ENCODE measurements around the gene HADHB.
"Not testable (repeated sequence)": the region's sequence is repeated elsewhere in the genome, so short reads cannot be mapped to it uniquely, and the experiment has no call there.

The HADHB gene

DNA sequence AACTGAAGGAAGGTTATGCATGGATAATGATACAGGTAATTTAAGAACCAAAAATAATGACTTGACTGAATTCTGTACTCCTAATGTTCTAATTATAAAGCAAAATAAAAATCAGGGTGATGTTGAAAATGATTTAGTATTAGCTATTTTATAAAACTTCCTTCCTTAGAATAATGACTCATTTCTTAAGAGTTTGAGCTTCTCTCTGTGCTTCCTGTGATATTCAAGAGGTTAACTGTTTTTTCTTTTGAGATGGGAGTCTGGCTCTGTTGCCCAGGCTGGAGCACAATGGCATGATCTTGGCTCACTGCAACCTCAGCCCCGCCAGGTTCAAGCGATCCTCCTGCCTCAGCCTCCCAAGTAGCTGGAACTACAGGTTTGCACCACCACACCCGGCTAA is 15.1 kb upstream of the HADHB start:
- no peaks in the 10 kb centered on the region for H3K27me3 Mint-ChIP-seq
- no peaks in the 10 kb centered on the region for H3K9me3 Mint-ChIP-seq
- H3K36me3 Mint-ChIP-seq (ENCODE audit: low read depth): peaks cover 96% of the 10 kb centered on the region
- peaks cover 7% of the 10 kb centered on the region for H3K4me1 Mint-ChIP-seq (ENCODE audit: low read depth)
- intact Hi-C loops (cut with micrococcal nuclease): no loop called here
- H3K27ac Mint-ChIP-seq: no peak overlapping the region
- H3K4me3 Mint-ChIP-seq: no peak overlapping the region

DNA sequence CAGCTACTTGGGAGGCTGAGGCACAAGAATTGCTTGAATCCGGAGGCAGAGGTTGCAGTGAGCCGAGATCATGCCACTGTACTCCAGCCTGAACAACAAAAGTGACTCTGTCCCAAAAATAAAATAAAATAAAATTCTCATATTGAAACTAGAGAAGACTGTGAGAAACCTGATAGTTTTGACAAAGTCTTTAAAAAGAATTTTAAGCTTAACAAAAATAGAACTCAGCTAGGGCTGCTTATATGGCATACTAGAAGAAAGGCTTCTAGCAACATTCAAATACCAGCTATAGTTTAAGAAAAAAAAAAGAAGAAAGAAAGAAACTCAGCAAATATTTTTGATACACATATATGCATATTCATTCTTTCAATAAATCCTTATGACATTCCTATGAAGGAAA is 13.9 kb upstream of the HADHB start:
- H3K4me1 Mint-ChIP-seq (ENCODE audit: low read depth): peaks cover 7% of the 10 kb centered on the region
- H3K4me3 Mint-ChIP-seq: no peak overlapping the region
- intact Hi-C loops (cut with micrococcal nuclease): no loop called here
- no peaks in the 10 kb centered on the region for H3K27me3 Mint-ChIP-seq
- H3K27ac Mint-ChIP-seq: no peak overlapping the region
- H3K9me3 Mint-ChIP-seq: no peaks in the 10 kb centered on the region
- H3K36me3 Mint-ChIP-seq (ENCODE audit: low read depth): peaks cover 96% of the 10 kb centered on the region

DNA sequence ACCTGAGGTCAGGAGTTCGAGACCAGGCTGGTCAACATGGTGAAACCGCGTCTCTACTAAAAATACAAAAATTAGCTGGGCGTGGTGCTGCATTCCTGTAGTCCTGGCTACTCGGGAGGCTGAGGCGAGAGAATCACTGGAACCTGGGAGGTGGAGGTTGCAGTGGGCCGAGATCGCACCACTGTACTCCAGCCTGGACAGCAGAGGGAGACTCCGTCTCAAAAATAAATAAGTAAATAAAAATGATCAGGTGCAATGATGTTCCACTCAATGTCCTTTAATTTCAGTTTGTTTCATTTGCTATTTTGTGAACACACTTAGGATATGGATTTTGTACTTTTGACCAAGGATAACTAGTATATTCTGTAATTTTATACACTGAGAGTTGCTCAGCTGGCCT is 9.7 kb upstream of the HADHB start:
- intact Hi-C loops (cut with micrococcal nuclease): no loop called here
- Mint-ChIP-seq H3K27ac (no peak overlapping the region), H3K4me1 (ENCODE audit: low read depth) (peaks cover 11% of the 10 kb centered on the region)

DNA sequence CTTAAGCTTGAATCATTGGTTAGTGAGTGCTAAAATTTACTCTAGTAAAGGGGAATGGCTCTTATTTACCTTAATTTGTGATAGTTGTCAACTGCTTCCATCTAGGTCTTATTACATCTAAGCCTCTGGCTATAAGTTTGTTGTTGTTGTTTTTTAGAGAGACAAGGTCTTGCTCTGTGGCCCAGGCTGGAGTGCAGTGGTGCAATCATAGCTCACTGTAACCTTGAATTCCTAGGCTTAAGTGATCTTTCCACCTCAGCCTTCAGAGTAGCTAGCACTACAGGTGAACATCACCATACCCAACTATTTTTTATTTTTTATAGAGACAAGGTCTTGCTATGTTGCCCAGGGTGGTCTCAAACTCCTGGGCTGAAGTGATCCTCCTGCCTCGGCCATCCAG is 6.9 kb upstream of the HADHB start:
- Mint-ChIP-seq H3K9me3 (no peaks in the 10 kb centered on the region), H3K4me1 (ENCODE audit: low read depth) (peaks cover 30% of the 10 kb centered on the region), H3K36me3 (ENCODE audit: low read depth) (peaks cover 76% of the 10 kb centered on the region), H3K27me3 (no peaks in the 10 kb centered on the region), H3K4me3 (no peak overlapping the region), H3K27ac (no peak overlapping the region)
- intact Hi-C loops (cut with micrococcal nuclease): no loop called here

More for the DNA sequence above, 9.7 kb upstream of the HADHB start:
- Mint-ChIP-seq H3K4me3 (no peak overlapping the region), H3K27me3 (no peaks in the 10 kb centered on the region), H3K36me3 (ENCODE audit: low read depth) (peaks cover 93% of the 10 kb centered on the region), H3K9me3 (no peaks in the 10 kb centered on the region)

DNA sequence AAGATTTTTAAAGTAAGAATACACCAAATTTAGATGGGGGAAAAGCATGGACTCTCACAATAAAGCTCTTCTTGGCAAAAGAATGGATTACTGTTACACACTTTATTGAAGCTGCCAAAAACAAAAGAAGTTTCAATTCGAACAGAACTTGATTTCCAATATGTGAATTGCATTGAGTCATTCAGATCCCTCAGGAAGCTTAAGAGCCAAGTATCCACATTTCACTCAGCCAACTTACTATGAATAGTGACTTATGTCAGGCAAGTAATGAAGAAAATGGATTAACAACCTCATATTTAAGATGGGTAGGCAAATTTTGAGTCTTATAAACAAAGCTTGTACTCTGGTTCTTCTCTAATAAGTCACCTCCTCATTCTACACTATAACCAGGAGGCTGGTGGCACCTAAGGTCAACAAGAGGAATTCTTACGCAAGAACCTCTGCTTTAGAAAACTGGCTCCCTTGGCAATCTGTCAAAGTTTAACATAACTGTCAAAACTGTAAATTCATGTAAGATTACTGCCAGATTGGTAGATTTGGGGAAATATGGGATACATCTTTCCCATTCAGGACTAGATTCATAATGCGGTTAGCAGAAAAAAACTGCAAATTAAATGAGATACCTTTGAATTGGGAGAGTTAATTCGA is 6.3 kb upstream of the HADHB start:
- Mint-ChIP-seq H3K36me3 (ENCODE audit: low read depth) (peaks cover 70% of the 10 kb centered on the region), H3K27me3 (no peaks in the 10 kb centered on the region), H3K4me3 (no peak overlapping the region), H3K27ac (no peak overlapping the region), H3K4me1 (ENCODE audit: low read depth) (peaks cover 36% of the 10 kb centered on the region), H3K9me3 (no peaks in the 10 kb centered on the region)
- intact Hi-C loops (cut with micrococcal nuclease): no loop called here

DNA sequence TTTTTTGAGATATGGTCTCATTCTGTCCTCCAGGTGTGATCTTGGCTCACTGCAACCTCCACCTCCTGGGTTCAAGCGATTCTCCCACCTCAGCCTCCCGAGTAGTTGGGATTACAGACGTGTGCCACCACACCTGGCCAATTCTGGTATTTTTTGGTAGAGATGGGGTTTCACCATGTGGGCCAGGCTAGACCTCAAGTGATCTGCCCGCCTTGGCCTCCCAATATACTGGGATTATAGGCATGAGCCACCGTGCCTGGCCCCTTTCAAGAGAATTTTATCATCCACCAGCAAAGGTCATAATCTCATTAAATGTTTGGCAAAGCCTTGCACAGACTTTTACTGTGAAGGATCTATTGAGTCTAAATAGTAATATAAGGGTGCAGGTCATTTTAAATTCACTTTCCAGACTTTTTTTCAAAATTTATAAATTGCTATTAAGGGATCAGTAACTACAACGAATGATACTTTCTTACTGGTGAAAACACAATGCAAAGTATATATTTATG is 2.8 kb upstream of the HADHB start:
- intact Hi-C loops (cut with micrococcal nuclease): loop anchor here (5.0 kb wide), 2 partner anchors 35 to 105 kb away; partner anchors contain the start of genes ADGRF3 and SELENOI
- Mint-ChIP-seq H3K9me3 (no peaks in the 10 kb centered on the region), H3K36me3 (ENCODE audit: low read depth) (peaks cover 54% of the 10 kb centered on the region), H3K27me3 (no peaks in the 10 kb centered on the region), H3K27ac (no peak overlapping the region), H3K4me3 (no peak overlapping the region), H3K4me1 (ENCODE audit: low read depth) (peaks cover 43% of the 10 kb centered on the region)

DNA sequence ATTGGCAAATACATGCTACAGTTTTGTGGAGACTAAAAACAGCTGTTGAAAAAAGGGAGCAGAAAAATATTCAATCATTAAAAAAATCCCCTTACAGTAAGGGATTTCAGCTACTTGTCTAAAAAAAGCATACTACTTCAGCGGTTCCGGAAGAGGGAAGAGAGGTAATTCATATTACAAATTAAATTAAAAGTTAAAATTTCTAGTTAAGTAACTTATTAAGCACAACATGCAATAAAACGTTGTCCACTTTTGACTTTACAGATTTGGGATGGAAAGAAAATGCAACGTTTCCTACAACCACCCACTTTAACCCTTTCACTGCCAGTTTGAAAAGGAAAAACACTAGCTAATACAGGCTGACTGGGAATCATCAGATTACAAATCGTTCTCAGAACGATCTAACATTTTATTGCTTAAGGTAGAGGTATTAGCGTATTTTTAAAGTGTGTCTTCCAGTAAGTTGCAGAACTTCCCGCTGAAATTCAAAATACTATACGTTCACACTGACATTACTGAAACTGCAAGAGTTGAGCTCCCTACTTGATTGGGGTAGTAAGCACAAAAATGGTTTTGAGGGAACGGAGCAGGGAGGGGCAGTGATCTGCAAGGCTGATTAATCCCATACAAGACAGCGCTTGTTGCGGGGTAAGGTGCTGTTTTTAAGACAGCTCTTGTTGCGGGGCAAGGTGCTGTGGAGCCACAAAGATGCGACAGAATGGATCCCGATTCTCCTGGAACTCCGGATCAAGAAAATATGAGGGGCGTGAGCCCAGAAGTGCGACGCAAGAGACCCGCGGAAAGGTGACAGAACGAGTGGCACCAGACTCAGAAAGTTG is 1.1 kb upstream of the HADHB start:
- H3K9me3 Mint-ChIP-seq: no peaks in the 10 kb centered on the region
- H3K27ac Mint-ChIP-seq: peak overlapping the region; percentile 99
- peaks cover 37% of the 10 kb centered on the region for H3K36me3 Mint-ChIP-seq (ENCODE audit: low read depth)
- peaks cover 46% of the 10 kb centered on the region for H3K4me1 Mint-ChIP-seq (ENCODE audit: low read depth)
- no peaks in the 10 kb centered on the region for H3K27me3 Mint-ChIP-seq
- intact Hi-C loops (cut with micrococcal nuclease): loop anchor here (2.0 to 5.0 kb wide), 3 partner anchors 34 to 104 kb away; partner anchors contain the start of genes ADGRF3 and SELENOI
- H3K4me3 Mint-ChIP-seq: peak overlapping the region; percentile 99

DNA sequence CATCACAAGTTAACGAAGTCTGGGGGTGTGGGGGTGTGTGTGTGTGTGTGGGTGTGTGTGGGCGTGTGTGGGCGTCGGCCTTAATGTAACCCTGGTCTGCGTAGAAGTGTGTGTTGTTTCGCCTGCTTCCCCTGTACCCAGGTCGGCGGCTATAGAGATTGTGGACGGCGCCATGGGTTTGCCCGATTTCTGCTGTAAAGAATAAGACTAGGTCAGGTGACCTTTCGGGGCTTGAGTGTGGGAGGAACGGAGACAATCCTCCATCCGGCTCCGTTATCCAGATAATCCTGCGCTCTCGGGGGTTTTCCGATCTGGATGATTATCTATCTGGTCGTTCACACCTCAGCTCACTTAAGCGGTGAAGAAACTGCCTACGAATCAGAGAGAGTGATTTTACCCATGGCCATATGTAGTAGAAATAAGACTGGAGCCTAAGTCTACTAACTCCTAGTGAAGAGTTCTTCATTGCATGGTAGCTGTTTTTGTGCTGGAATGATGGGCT is 543 bp downstream of the HADHB start:
- Mint-ChIP-seq H3K4me1 (ENCODE audit: low read depth) (peaks cover 33% of the 10 kb centered on the region), H3K9me3 (no peaks in the 10 kb centered on the region), H3K27me3 (no peaks in the 10 kb centered on the region), H3K27ac (peak overlapping the region; percentile 99), H3K36me3 (ENCODE audit: low read depth) (peaks cover 24% of the 10 kb centered on the region), H3K4me3 (peak overlapping the region; percentile 99)
- intact Hi-C loops (cut with micrococcal nuclease): loop anchor here (2.0 kb wide), 1 partner anchor 60 kb away; no protein-coding TSS in a partner anchor

DNA sequence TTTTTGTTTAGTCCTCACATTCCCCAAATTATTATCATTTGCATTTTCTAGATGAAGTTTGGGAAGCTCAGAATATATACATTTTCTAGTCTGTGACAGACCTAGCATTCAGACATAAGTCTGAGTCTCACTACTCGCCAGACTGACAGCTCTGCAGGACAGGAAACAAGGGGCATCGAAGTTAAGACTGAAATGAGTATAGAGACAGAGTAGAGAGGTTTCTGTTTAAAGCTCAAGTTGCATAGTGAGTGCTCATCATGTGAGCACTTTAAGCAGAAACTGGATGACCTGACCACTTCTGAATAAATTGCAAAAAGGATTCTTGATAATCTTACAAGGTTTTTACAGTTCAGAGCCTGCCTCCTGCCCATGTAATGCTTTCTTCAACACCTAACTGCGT is 1.1 kb downstream of the HADHB start:
- Mint-ChIP-seq H3K4me1 (ENCODE audit: low read depth) (peaks cover 28% of the 10 kb centered on the region), H3K9me3 (no peaks in the 10 kb centered on the region), H3K27me3 (no peaks in the 10 kb centered on the region), H3K36me3 (ENCODE audit: low read depth) (peaks cover 19% of the 10 kb centered on the region), H3K4me3 (peak overlapping the region; percentile 99), H3K27ac (peak overlapping the region; percentile 99)
- intact Hi-C loops (cut with micrococcal nuclease): loop anchor here (2.0 kb wide), 1 partner anchor 61 kb away; no protein-coding TSS in a partner anchor

DNA sequence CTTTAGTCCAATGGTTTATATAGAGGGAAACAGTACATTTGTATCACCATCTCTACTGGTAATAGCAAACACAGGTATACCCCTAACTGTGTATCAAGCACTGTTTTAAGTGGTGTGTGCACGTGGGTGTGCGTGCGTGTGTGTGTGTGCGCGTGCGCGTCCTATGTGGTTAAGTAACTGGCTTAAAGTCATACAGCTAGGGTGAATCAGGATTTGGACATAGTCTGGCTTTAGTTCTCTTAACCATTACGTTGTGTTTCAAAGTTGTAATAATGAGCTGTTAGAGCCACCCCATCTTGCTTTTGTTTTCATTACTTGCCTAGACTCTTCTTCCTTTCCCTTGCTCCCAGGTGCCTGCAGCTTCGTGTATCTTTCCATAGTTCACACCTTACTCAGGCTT is 2.1 kb downstream of the HADHB start:
- Mint-ChIP-seq H3K9me3 (no peaks in the 10 kb centered on the region), H3K4me1 (ENCODE audit: low read depth) (peaks cover 35% of the 10 kb centered on the region), H3K27me3 (no peaks in the 10 kb centered on the region), H3K36me3 (ENCODE audit: low read depth) (peaks cover 19% of the 10 kb centered on the region), H3K4me3 (peak overlapping the region; percentile 40), H3K27ac (peak overlapping the region; percentile 32)
- intact Hi-C loops (cut with micrococcal nuclease): no loop called here

DNA sequence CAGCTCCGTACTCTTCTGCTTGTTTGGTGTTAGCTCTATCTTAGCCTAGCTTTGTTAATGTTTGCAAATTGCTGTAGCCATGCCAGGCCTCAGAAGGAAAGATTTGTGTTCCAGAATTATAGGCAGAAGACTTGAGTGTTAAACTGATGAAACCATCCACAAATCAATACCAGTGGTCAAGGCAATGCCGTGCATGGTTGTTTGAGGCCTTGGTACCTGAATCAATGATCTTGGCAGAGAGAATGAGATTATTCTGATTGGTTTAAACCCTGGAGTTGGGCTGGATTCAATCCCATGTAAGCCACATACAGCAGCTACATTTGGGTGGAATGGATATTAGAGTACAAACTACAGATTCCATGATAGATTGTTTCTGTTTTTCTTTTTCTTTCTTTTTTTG is 4.9 kb downstream of the HADHB start:
- Mint-ChIP-seq H3K36me3 (ENCODE audit: low read depth) (peaks cover 9% of the 10 kb centered on the region), H3K4me3 (no peak overlapping the region), H3K9me3 (no peaks in the 10 kb centered on the region), H3K27ac (no peak overlapping the region), H3K4me1 (ENCODE audit: low read depth) (peaks cover 24% of the 10 kb centered on the region), H3K27me3 (no peaks in the 10 kb centered on the region)
- intact Hi-C loops (cut with micrococcal nuclease): no loop called here

DNA sequence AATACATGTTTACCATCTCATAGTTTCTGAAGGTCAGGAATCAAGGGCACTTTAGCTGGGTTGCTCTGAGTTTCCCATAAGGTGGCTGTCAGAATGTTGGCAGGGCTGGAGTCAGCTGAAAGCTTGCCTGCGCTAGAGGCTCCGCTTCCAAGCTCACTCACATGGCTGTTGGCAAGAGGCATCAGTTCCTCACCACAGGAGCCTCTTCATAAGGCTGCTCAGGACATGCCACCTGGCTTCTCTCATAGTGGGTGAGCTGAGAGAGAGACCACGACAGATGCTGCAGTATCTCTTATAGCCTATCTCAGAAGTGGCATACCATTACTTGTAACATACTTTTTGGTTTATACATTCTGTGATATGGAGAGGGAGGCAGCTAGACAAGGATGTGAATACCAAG is 7.2 kb downstream of the HADHB start:
- H3K9me3 Mint-ChIP-seq: no peaks in the 10 kb centered on the region
- intact Hi-C loops (cut with micrococcal nuclease): no loop called here
- peaks cover 12% of the 10 kb centered on the region for H3K36me3 Mint-ChIP-seq (ENCODE audit: low read depth)
- H3K4me1 Mint-ChIP-seq (ENCODE audit: low read depth): peaks cover 26% of the 10 kb centered on the region
- H3K27me3 Mint-ChIP-seq: no peaks in the 10 kb centered on the region
- no peak overlapping the region for H3K4me3 Mint-ChIP-seq
- H3K27ac Mint-ChIP-seq: no peak overlapping the region

DNA sequence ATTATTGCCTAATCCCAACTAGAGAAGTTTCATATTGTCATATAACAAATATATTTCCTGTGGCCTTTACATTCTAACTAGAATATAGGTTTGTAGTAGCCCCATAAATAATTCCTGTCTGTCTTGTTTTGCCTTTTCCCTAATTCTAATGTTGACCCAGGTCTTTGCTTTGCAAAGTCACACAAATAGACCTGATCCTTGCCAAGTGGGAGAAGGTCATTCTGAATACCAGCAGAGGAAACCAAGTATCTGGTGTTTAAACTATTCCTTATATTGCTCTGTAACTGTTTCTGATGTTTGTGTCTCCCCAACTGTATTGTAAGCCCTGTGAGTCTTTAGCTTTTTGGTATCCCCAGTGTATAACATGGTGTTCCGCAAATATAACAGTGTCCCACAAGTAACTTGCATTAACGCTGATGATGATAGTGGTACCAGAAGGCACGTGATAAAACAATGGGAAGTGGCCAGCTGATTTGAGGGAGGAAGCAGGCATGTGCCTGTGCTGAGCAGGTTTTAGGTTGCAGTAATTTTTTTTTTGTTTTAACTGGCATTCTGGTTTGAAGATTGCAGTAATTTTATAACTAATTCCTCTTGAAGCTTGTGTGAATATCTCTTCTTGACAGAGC is 11.1 kb downstream of the HADHB start:
- Mint-ChIP-seq H3K9me3 (no peaks in the 10 kb centered on the region), H3K36me3 (ENCODE audit: low read depth) (peaks cover 52% of the 10 kb centered on the region), H3K27ac (no peak overlapping the region), H3K4me1 (ENCODE audit: low read depth) (peaks cover 21% of the 10 kb centered on the region), H3K4me3 (no peak overlapping the region), H3K27me3 (no peaks in the 10 kb centered on the region)
- intact Hi-C loops (cut with micrococcal nuclease): no loop called here

DNA sequence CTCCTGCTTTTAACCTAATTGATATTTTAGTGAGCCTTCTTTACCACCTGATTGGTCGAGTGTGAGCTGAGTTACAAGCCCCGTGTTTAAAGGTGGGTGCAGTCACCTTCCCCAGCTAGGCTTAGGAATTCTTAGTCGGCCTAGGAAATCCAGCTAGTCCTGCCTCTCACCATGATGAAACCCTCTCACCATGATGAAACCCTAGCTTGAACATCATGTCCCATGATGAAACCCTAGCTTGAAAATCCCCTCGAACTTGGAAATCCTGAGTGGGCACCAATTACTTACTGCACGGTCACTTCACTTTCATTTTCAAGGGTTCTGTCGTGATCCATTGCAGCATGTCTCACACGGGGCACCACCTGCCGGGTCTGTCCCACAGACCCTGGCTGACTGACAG is 14.1 kb downstream of the HADHB start:
- H3K9me3 Mint-ChIP-seq; intact Hi-C loops (cut with micrococcal nuclease); H3K4me3 Mint-ChIP-seq; H3K27me3 Mint-ChIP-seq; H3K27ac Mint-ChIP-seq: not testable (repeated sequence)
- Mint-ChIP-seq H3K36me3 (ENCODE audit: low read depth) (peaks cover 76% of the 10 kb centered on the region), H3K4me1 (ENCODE audit: low read depth) (peaks cover 14% of the 10 kb centered on the region)

Measured in dendritic cell treated with granulocyte-macrophage colony-stimulating factor and Interleukin-4, amounts not matched to agents 40 ng/mL and 50 ng/mL, for 4 days (primary cell).